Measurements from ENCODE around the gene CCHCR1.

DNA sequence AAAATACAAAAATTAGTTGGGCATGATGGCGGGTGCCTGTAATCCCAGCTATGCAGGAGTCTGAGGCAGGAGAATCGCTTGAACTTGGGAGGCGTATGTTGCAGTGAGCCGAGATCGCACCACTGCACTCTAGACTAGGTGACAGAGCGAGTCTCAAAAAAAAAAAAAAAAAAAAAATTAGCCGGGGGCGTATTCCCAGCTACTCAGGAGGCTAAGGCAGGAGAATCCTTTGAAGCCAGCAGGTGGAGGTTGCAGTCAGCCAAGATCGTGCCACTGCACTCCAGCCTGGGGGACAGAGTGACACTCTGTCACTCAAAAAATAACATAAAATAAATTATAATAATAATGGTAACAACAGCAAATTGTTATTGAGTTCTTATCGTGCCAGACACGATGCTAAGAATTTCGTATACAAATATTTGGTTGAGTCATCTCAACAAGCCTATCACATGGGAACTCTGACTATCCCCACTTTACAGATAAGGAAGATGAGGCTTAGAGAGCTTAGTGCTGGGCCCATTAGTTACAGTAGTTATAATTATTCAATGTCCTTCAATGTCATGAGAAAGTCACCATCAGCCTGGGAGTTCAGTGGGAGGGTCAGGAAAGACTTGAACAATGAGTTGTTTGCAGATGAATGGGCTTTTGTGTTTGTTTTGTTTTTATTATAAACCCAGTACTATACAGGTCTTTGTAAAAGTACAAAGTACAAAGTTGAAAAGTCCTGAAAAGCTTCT, 64.7 kb downstream of the CCHCR1 start:
- TF ChIP-seq, protein P1, sequence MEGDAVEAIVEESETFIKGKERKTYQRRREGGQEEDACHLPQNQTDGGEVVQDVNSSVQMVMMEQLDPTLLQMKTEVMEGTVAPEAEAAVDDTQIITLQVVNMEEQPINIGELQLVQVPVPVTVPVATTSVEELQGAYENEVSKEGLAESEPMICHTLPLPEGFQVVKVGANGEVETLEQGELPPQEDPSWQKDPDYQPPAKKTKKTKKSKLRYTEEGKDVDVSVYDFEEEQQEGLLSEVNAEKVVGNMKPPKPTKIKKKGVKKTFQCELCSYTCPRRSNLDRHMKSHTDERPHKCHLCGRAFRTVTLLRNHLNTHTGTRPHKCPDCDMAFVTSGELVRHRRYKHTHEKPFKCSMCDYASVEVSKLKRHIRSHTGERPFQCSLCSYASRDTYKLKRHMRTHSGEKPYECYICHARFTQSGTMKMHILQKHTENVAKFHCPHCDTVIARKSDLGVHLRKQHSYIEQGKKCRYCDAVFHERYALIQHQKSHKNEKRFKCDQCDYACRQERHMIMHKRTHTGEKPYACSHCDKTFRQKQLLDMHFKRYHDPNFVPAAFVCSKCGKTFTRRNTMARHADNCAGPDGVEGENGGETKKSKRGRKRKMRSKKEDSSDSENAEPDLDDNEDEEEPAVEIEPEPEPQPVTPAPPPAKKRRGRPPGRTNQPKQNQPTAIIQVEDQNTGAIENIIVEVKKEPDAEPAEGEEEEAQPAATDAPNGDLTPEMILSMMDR (IDR thresholded peaks at IDR 0.05): no peak
- TF ChIP-seq EZH2 (IDR thresholded peaks at IDR 0.05): no peak

Data from neural progenitor cell (in vitro differentiated cells).